Endothelial cell of umbilical vein (primary cell): ENCODE data around the gene MAPKAPK2. TPM values are rescaled to one million over a fixed set of nuclear protein-coding genes. Genes with fewer than 3 reads are reported as not detected.

Source experiments
- BruUV-seq: library from RNA; stranded (reverse); fragments of 400-500 nt; replicated peaks from 2 replicates; lab custom pipeline; 2021; lab: Mats Ljungman, UMichigan
- CTCF ChIA-PET: fragments of 300-600, 350-600 bp; sonication (Branson Sonifier 250); formaldehyde crosslinking; loops from one replicate; lab custom pipeline; 2021; ENCODE audit warnings: antibody characterized with exemption, inconsistent platforms; lab: Charles Lee
- POLR2A ChIA-PET: fragments of 300-600, 350-600 bp; sonication (Branson Sonifier 250); formaldehyde crosslinking; loops from one replicate; lab custom pipeline; 2021; ENCODE audit warnings: antibody characterized with exemption, inconsistent platforms; lab: Charles Lee
- DNase-seq: peaks from one replicate; pipeline ENCODE4 v3.0.0-alpha.2; 2011; ENCODE audit warnings: low read depth, low spot score
- FAIRE-seq: peaks from 2 replicates; lab custom pipeline; 2011; peaks lifted over from hg19 to GRCh38; lab: Jason Lieb, UNC
- H2AFZ ChIP-seq: 2 replicates; pipeline ENCODE4 v1.6.0; 2012; ENCODE audit warnings: low read depth, low read length, control low read depth, inconsistent platforms
- H3K27ac ChIP-seq: 2 replicates; pipeline ENCODE4 v1.5.1; 2011; ENCODE audit warnings: low read depth, mild to moderate bottlenecking, control low read depth, low read length, moderate library complexity; ENCODE audit not compliant: insufficient read depth
- H3K27me3 ChIP-seq, 2 experiments: 2 replicates each; pipeline versions ENCODE4 v1.6.0 to v1.6.1; 2011; ENCODE audit warnings: low read length in 2 of 2, mixed read lengths in 1 of 2; ENCODE audit not compliant: control insufficient read depth in 2 of 2, insufficient read depth in 2 of 2
- H3K36me3 ChIP-seq, 2 experiments: 2 replicates in 1 of 2; 3 replicates in 1 of 2; pipeline ENCODE4 v1.5.1; 2011; ENCODE audit warnings: low read length in 2 of 2, mild to moderate bottlenecking in 1 of 2, moderate library complexity in 1 of 2; ENCODE audit not compliant: control insufficient read depth in 2 of 2, insufficient read depth in 2 of 2; ENCODE audit errors: extremely low read depth in 1 of 2
- H3K4me1 ChIP-seq: 3 replicates; pipeline ENCODE4 v1.5.1; 2011; ENCODE audit warnings: mild to moderate bottlenecking, low read length; ENCODE audit not compliant: control insufficient read depth, insufficient read depth; ENCODE audit errors: extremely low read depth
- H3K4me2 ChIP-seq: 2 replicates; pipeline ENCODE4 v1.6.1; 2011; ENCODE audit warnings: low read length, control low read depth, mixed read lengths; ENCODE audit not compliant: insufficient read depth
- H3K4me3 ChIP-seq, 3 experiments: fragments of 200-600 bp in 1 of 3; sonication (generic), shearing (Covaris generic) in 1 of 3; replicated peaks in 1 of 3; 2 replicates each; pipeline ENCODE4 v1.5.1; 2011 to 2016; ENCODE audit warnings: control low read depth in 3 of 3, low read length in 3 of 3, mild to moderate bottlenecking in 2 of 3, inconsistent platforms in 1 of 3, low read depth in 1 of 3, moderate library complexity in 1 of 3; ENCODE audit not compliant: insufficient read depth in 1 of 3
- H3K79me2 ChIP-seq: 2 replicates; pipeline ENCODE4 v1.6.0; 2012; ENCODE audit warnings: low read length, inconsistent platforms; ENCODE audit not compliant: control insufficient read depth, insufficient read depth
- H3K9ac ChIP-seq: replicated peaks from 2 replicates; pipeline ENCODE3; 2011; ENCODE audit warnings: low read length, control low read depth; ENCODE audit not compliant: insufficient read depth; ENCODE audit errors: extremely low read depth
- H3K9me1 ChIP-seq: replicated peaks from 3 replicates; pipeline ENCODE4 v1.6.0; 2011; ENCODE audit warnings: mild to moderate bottlenecking, low read length; ENCODE audit not compliant: control insufficient read depth, insufficient read depth; ENCODE audit errors: extremely low read depth
- H3K9me3 ChIP-seq: replicated peaks from 2 replicates; pipeline ENCODE4 v1.5.1; 2012; ENCODE audit warnings: low read length, inconsistent platforms; ENCODE audit not compliant: control insufficient read depth, insufficient read depth
- H4K20me1 ChIP-seq: replicated peaks from 2 replicates; pipeline ENCODE3; 2011; ENCODE audit warnings: mild to moderate bottlenecking, low read length; ENCODE audit not compliant: control insufficient read depth, insufficient read depth; ENCODE audit errors: extremely low read depth
- CTCF ChIP-seq, 2 donors: IDR thresholded peaks; 1 replicate in 1 of 2; 2 replicates in 1 of 2; pipeline ENCODE4 v1.5.1; 2011; ENCODE audit warnings: low read length in 2 of 2, mild to moderate bottlenecking in 2 of 2, moderate library complexity in 2 of 2, control low read depth in 1 of 2, inconsistent platforms in 1 of 2, low read depth in 1 of 2; ENCODE audit not compliant: insufficient read depth in 1 of 2; ENCODE audit errors: extremely low read depth in 1 of 2
- EZH2 ChIP-seq: IDR thresholded peaks from 2 replicates; pipeline ENCODE4 v1.6.1; 2012; ENCODE audit warnings: borderline replicate concordance, low read depth, mild to moderate bottlenecking, moderate library complexity, low read length, inconsistent platforms; ENCODE audit not compliant: severe bottlenecking
- FOS ChIP-seq: IDR thresholded peaks from 2 replicates; pipeline ENCODE4 v1.6.1; 2011; ENCODE audit warnings: mild to moderate bottlenecking, low read length, moderate library complexity, borderline replicate concordance; ENCODE audit not compliant: insufficient read depth
- GATA2 ChIP-seq: IDR thresholded peaks from 2 replicates; pipeline ENCODE4 v1.7.0; 2011; ENCODE audit warnings: low read depth, mild to moderate bottlenecking, moderate library complexity, mixed read lengths, low read length; ENCODE audit not compliant: insufficient read length, insufficient read depth
- JUN ChIP-seq: IDR thresholded peaks from 2 replicates; pipeline ENCODE4 v1.6.1; 2011; ENCODE audit warnings: borderline replicate concordance, low read depth; ENCODE audit not compliant: insufficient read length, insufficient read depth
- MYC ChIP-seq: IDR thresholded peaks from one replicate; pipeline ENCODE4 v1.6.1; 2011; ENCODE audit warnings: mild to moderate bottlenecking, low read depth, low read length
- POLR2A ChIP-seq: IDR thresholded peaks from 2 replicates; pipeline ENCODE4 v1.6.1; 2012; ENCODE audit warnings: low read depth, mild to moderate bottlenecking, control low read depth, low read length
- POLR2AphosphoS5 ChIP-seq: IDR thresholded peaks from 2 replicates; pipeline ENCODE4 v1.6.1; 2012; ENCODE audit warnings: low read depth, mild to moderate bottlenecking, control low read depth, low read length, moderate library complexity; ENCODE audit not compliant: insufficient read depth
- dilution Hi-C: fragments of 300-500 bp; cut with MboI; formaldehyde crosslinking; loops from one replicate; pipeline ENCODE4 v1.15.0; 2019; ENCODE audit warnings: low sequenced_read_pairs; ENCODE audit not compliant: extremely low pct_ligation_motif_present
- intact Hi-C: fragments of 100-400 bp; cut with micrococcal nuclease; formaldehyde crosslinking; loops from one replicate; pipeline ENCODE4 v1.10.0; 2022
- polyA plus RNA-seq, 4 experiments: library from polyadenylated mRNA; depleted of rRNA in 3 of 4; stranded (reverse) in 3 of 4; unstranded in 1 of 4; fragments of >200 nt; gene quantifications; 2 replicates each; pipeline versions ENCODE4 v1.2.1 to v1.2.3, GENCODE V29; 2011 to 2012; ENCODE audit warnings: missing spikeins in 1 of 4
- total RNA-seq: library from RNA; stranded (reverse); gene quantifications from 2 replicates; pipeline ENCODE4 v1.2.3, GENCODE V29; 2021
- TF ChIP-seq, protein P1 (sequence below): IDR thresholded peaks from 2 replicates; pipeline ENCODE4 v1.6.1; 2011; ENCODE audit not compliant: insufficient read depth, insufficient read length

Gene MAPKAPK2
- total and polyA plus RNA-seq, 2 donors (not counting 3 experiments of a cell fraction or from before 2014, with no cell fraction given): 52.9 to 69.1 TPM

GRCh38 chr1:206672844-206673758, 11.6 kb upstream of the MAPKAPK2 start:
- peaks cover 10% of the 10 kb centered on the region for H3K4me1 ChIP-seq
- no peaks in the 10 kb centered on the region for H3K9me3 ChIP-seq
- CTCF ChIA-PET: interaction anchor here (0.8 to 5.1 kb wide), 6 partner anchors 9 to 128 kb away, joined by 3 to 37 read pairs (median 4); partner anchors contain the start of gene DYRK3
- dilution Hi-C loops: no loop called here
- peak overlapping the region; percentile 16 for H2AFZ ChIP-seq
- POLR2A ChIA-PET: no interaction called here
- intact Hi-C loops: no loop called here
- BruUV-seq: no TSS peak
- no peak overlapping the region for H3K27ac ChIP-seq
- peak; percentile 43 for DNase-seq
- no peaks in the 10 kb centered on the region for H3K36me3 ChIP-seq
- TF ChIP-seq MYC (no peak), FOS (no peak), JUN (no peak), CTCF (IDR thresholded peaks at IDR 0.05; ENCODE audit: extremely low read depth in 1 of 2, insufficient read depth in 1 of 2, low read depth in 1 of 2, low read length in 2 of 2) (no peak), POLR2AphosphoS5 (no peak), POLR2A (no peak), EZH2 (no peak), GATA2 (no peak)
- TF ChIP-seq, protein P1, sequence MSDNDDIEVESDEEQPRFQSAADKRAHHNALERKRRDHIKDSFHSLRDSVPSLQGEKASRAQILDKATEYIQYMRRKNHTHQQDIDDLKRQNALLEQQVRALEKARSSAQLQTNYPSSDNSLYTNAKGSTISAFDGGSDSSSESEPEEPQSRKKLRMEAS: no peak
- no peak overlapping the region for H3K9ac ChIP-seq
- H3K9me1 ChIP-seq: no peaks in the 10 kb centered on the region
- no peaks in the 10 kb centered on the region for H4K20me1 ChIP-seq
- FAIRE-seq: no peak
- H3K4me3 ChIP-seq: no peak overlapping the region
- H3K4me2 ChIP-seq: no peak overlapping the region
- H3K27me3 ChIP-seq: peaks cover 4 to 13% of the 10 kb centered on the region in 2 experiments
- H3K79me2 ChIP-seq: no peaks in the 10 kb centered on the region
